Lower leg skin (tissue), 4 donors: ENCODE results near the gene CDH22. TPM values are rescaled to one million over a fixed set of nuclear protein-coding genes. Genes with fewer than 3 reads are reported as not detected.

Source experiments
- DNase-seq, 2 donors: peaks; one replicate each; pipeline ENCODE4 v3.0.0-alpha.2; 2019; ENCODE audit warnings: low spot score in 2 of 2
- H3K4me3 ChIP-seq: fragments of 200-600 bp; sonication (generic); 2 replicates; pipeline ENCODE4 v1.5.1; 2017; ENCODE audit warnings: mild to moderate bottlenecking, low read depth; ENCODE audit not compliant: poor library complexity, severe bottlenecking
- CTCF ChIP-seq, 3 donors: fragments of 450-650 bp; IDR thresholded peaks; one replicate each; pipeline ENCODE4 v1.5.1; 2016; ENCODE audit warnings: antibody characterized with exemption in 3 of 3, mild to moderate bottlenecking in 3 of 3, moderate library complexity in 2 of 3
- POLR2A ChIP-seq, 2 donors: fragments of 450-650 bp; IDR thresholded peaks; one replicate each; pipeline ENCODE4 v1.6.1; 2016 to 2017; ENCODE audit warnings: antibody characterized with exemption in 2 of 2, mild to moderate bottlenecking in 1 of 2, moderate library complexity in 1 of 2
- WGBS, 2 donors: methylation state at CpG; one replicate each; pipeline ENCODE4 v1.1.5; 2018; 5-methylcytosine and 5-hydroxymethylcytosine counted together
- intact Hi-C: fragments of 100-400 bp; cut with DNase I; formaldehyde crosslinking; loops from one replicate; pipeline ENCODE4 v1.15.0; 2023; ENCODE audit warnings: low total_unique reads
- total RNA-seq, 4 donors: library from RNA; depleted of rRNA; stranded (reverse); fragments of >200 nt; gene quantifications; one replicate each; pipeline ENCODE4 v1.1.0, GENCODE V29; 2016

Gene CDH22
- total RNA-seq, 4 donors from 2014 or later, result 1.6 to 3.0 (median 2.0) TPM

GRCh38 chr20:46286382-46286781 lies 21.9 kb downstream of the CDH22 start:
- no peak for TF ChIP-seq POLR2A (IDR thresholded peaks at IDR 0.05)
- TF ChIP-seq CTCF (IDR thresholded peaks at IDR 0.05), result no peak
- H3K4me3 ChIP-seq, result no peak overlapping the region
- intact Hi-C loops, result no loop called here
- no peak for DNase-seq
- WGBS, 2 donors, result 47 to 59% methylated on average over 13 of the region's 13 CpGs

- intact Hi-C loops, result no loop called here
- no peak for DNase-seq
- H3K4me3 ChIP-seq, result no peak overlapping the region
- WGBS, 2 donors, result 83 to 84% methylated on average over 3 of the region's 3 CpGs
- TF ChIP-seq CTCF (IDR thresholded peaks at IDR 0.05), result no peak
- no peak for TF ChIP-seq POLR2A (IDR thresholded peaks at IDR 0.05)
These were observed 22.6 kb downstream of the CDH22 start for GRCh38 chr20:46285740-46286139.

- DNase-seq, result no peak
- WGBS, 2 donors, result 74 to 79% methylated on average over 8 of the region's 8 CpGs
- no peak for TF ChIP-seq CTCF (IDR thresholded peaks at IDR 0.05)
- no peak overlapping the region for H3K4me3 ChIP-seq
- intact Hi-C loops, result no loop called here
These were observed 23.2 kb downstream of the CDH22 start for GRCh38 chr20:46285072-46285471.

- no peak overlapping the region for H3K4me3 ChIP-seq
- intact Hi-C loops, result no loop called here
- DNase-seq, result no peak
- 38 to 59% methylated on average over 7 of the region's 7 CpGs for WGBS, 2 donors
- no peak for TF ChIP-seq POLR2A (IDR thresholded peaks at IDR 0.05)
- no peak for TF ChIP-seq CTCF (IDR thresholded peaks at IDR 0.05)
These were observed 24.3 kb downstream of the CDH22 start for GRCh38 chr20:46284040-46284427.

GRCh38 chr20:46283426-46284039 lies 24.8 kb downstream of the CDH22 start:
- 61 to 65% methylated on average over 12 of the region's 12 CpGs for WGBS, 2 donors

More at GRCh38 chr20:46283426-46284039, 24.8 kb downstream of the CDH22 start:
- intact Hi-C loops, result no loop called here
- no peak for DNase-seq
- no peak overlapping the region for H3K4me3 ChIP-seq
- TF ChIP-seq POLR2A (IDR thresholded peaks at IDR 0.05), result no peak
- TF ChIP-seq CTCF (IDR thresholded peaks at IDR 0.05), result no peak
